Neural cell (in vitro differentiated cells): ENCODE data around the gene NLRP6. TPM values are rescaled to one million over a fixed set of nuclear protein-coding genes. Genes with fewer than 3 reads are reported as not detected.
"Not testable (repeated sequence)": the region's sequence is repeated elsewhere in the genome, so short reads cannot be mapped to it uniquely, and the experiment has no call there.

Experiments
- H2AFZ ChIP-seq: fragments of 200-600, 300-800 bp; sonication (generic), shearing (Covaris generic); 2 replicates; pipeline ENCODE4 v1.6.0; 2014; ENCODE audit warnings: low read depth, mild to moderate bottlenecking, antibody characterized with exemption, low read length, moderate library complexity
- H3F3A ChIP-seq: fragments of 200-600 bp; shearing (Covaris generic); 2 replicates; pipeline ENCODE4 v1.6.1; 2016; ENCODE audit warnings: mild to moderate bottlenecking, moderate library complexity, mixed read lengths, antibody characterized with exemption, low read length; ENCODE audit not compliant: insufficient read depth, poor library complexity, severe bottlenecking
- H3K27ac ChIP-seq: fragments of 200-600, 300-800 bp; sonication (generic), shearing (Covaris generic); 2 replicates; pipeline ENCODE4 v1.5.1; 2014; ENCODE audit warnings: mild to moderate bottlenecking, low read length, moderate library complexity
- H3K27me3 ChIP-seq: fragments of 300-800, 200-600 bp; sonication (generic), shearing (Covaris generic); 2 replicates; pipeline ENCODE4 v1.6.0; 2014; ENCODE audit warnings: mild to moderate bottlenecking, low read depth, low read length, moderate library complexity; ENCODE audit not compliant: insufficient read depth
- H3K36me3 ChIP-seq: fragments of 300-800, 200-600 bp; sonication (generic), shearing (Covaris generic); 2 replicates; pipeline ENCODE4 v1.5.1; 2014; ENCODE audit warnings: mild to moderate bottlenecking, antibody characterized with exemption, low read length, moderate library complexity; ENCODE audit not compliant: insufficient read depth
- H3K4me2 ChIP-seq: fragments of 300-800, 200-600 bp; sonication (generic), shearing (Covaris generic); 2 replicates; pipeline ENCODE4 v1.6.0; 2014; ENCODE audit warnings: mild to moderate bottlenecking, low read length
- H3K4me3 ChIP-seq: fragments of 300-800, 200-600 bp; sonication (generic), shearing (Covaris generic); 2 replicates; pipeline ENCODE4 v1.5.1; 2014; ENCODE audit warnings: mild to moderate bottlenecking, low read length, moderate library complexity
- H3K79me2 ChIP-seq: fragments of 200-600 bp; shearing (Covaris generic); replicated peaks from 2 replicates; pipeline ENCODE4 v1.6.0; 2014; ENCODE audit warnings: mild to moderate bottlenecking, low read length, moderate library complexity; ENCODE audit not compliant: insufficient read depth
- H3K9ac ChIP-seq: fragments of 300-800, 200-600 bp; sonication (generic), shearing (Covaris generic); 2 replicates; pipeline ENCODE4 v1.6.1; 2016; ENCODE audit warnings: mild to moderate bottlenecking, low read length, mixed read lengths
- H3K9me2 ChIP-seq: fragments of 200-600 bp; shearing (Covaris generic); 2 replicates; pipeline ENCODE4 v1.6.1; 2016; ENCODE audit warnings: mild to moderate bottlenecking, low read length, mixed read lengths; ENCODE audit not compliant: insufficient read depth
- H3K9me3 ChIP-seq: fragments of 200-600, 300-800 bp; sonication (generic), shearing (Covaris generic); 2 replicates; pipeline ENCODE4 v1.6.1; 2016; ENCODE audit warnings: mild to moderate bottlenecking, mixed run types, low read length, moderate library complexity, mixed read lengths
- H4K20me1 ChIP-seq: fragments of 200-600 bp; shearing (Covaris generic); 2 replicates; pipeline ENCODE4 v1.6.1; 2016; ENCODE audit warnings: mild to moderate bottlenecking, mixed run types; ENCODE audit not compliant: insufficient read depth
- EP300 ChIP-seq: fragments of 450-650 bp; conservative IDR thresholded peaks from 2 replicates; pipeline ENCODE4 v1.6.1; 2014; ENCODE audit warnings: antibody characterized with exemption, mild to moderate bottlenecking, moderate library complexity; ENCODE audit not compliant: poor library complexity, severe bottlenecking
- EZH2 ChIP-seq: fragments of 200-600, 300-800 bp; shearing (Covaris generic), sonication (generic); IDR thresholded peaks from 2 replicates; pipeline ENCODE4 v1.6.1; 2014; ENCODE audit warnings: antibody characterized with exemption, low read length, borderline replicate concordance, mild to moderate bottlenecking; ENCODE audit not compliant: insufficient read depth, poor library complexity, severe bottlenecking
- MXI1 ChIP-seq: fragments of 450-650 bp; conservative IDR thresholded peaks from 2 replicates; pipeline ENCODE4 v1.6.1; 2014; ENCODE audit warnings: antibody characterized with exemption, mild to moderate bottlenecking; ENCODE audit not compliant: poor library complexity, severe bottlenecking
- POLR2AphosphoS5 ChIP-seq: IDR thresholded peaks from 2 replicates; pipeline ENCODE4 v1.6.1; 2012
- RAD21 ChIP-seq: fragments of 450-650 bp; conservative IDR thresholded peaks from 2 replicates; pipeline ENCODE4 v1.6.1; 2014; ENCODE audit warnings: antibody characterized with exemption, mild to moderate bottlenecking, moderate library complexity
- SMC3 ChIP-seq: fragments of 450-650 bp; conservative IDR thresholded peaks from 2 replicates; pipeline ENCODE4 v1.6.1; 2014; ENCODE audit warnings: antibody characterized with exemption, mild to moderate bottlenecking, moderate library complexity; ENCODE audit not compliant: poor library complexity
- TAF1 ChIP-seq: IDR thresholded peaks from 2 replicates; pipeline ENCODE4 v1.6.1; 2012; ENCODE audit warnings: low read depth
- polyA plus RNA-seq: library from polyadenylated mRNA; depleted of rRNA; stranded (reverse); fragments of >200 nt; gene quantifications from 2 replicates; pipeline ENCODE4 v1.2.3, GENCODE V29; 2014
- TF ChIP-seq, protein P1 (sequence below): IDR thresholded peaks from 2 replicates; pipeline ENCODE4 v1.6.1; 2012; ENCODE audit warnings: borderline replicate concordance
- TF ChIP-seq, protein P2 (sequence below): fragments of 450-650 bp; IDR thresholded peaks from 2 replicates; pipeline ENCODE4 v1.5.1; 2014; ENCODE audit warnings: antibody characterized with exemption, mild to moderate bottlenecking, moderate library complexity; ENCODE audit not compliant: poor library complexity, severe bottlenecking

Gene NLRP6
- polyA plus RNA-seq, 1 donor from 2014 or later: not detected

DNA sequence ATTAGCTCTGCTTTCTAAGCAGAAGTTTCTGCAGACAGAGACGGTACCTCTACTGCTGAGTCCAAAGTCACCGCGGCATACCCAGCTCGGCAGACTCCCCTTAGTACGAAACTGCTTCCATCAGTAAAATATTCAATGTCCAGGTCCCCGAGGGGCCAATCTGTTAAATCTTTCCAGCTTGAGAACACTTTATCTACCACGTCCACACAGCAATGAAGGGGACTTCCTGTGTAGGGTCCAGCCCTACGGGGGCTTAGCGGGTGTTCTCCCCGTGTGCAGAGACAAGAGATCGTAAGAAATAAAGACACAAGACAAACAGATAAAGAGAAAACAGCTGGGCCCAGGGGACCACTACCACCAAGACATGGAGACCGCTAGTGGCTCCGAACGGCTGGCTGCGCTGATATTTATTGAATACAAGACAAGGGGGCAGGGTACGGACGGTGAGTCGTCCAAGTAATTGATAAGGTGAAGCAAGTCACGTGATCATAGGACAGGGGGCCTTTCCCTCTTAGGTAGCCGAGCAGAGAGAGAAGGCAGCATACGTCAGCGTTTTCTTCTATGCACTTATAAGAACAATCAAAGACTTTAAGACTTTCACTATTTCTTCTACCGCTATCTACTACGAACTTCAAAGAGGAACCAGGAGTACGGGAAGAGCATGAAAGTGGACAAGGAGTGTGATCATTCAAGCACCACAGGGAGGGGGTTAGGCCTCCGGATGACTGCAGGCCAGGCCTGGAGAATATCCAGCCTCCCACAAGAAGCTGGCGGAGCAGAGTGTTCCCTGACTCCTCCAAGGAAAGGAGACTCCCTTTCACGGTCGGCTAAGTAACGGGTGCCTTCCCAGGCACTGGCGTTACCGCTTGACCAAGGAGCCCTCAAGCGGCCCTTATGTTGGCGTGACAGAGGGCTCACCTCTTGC is 46.6 kb downstream of the NLRP6 start:
- not testable (repeated sequence) for H3K27me3 ChIP-seq, H3K36me3 ChIP-seq, H3K79me2 ChIP-seq, H3K27ac ChIP-seq, H3K4me3 ChIP-seq, H3K9ac ChIP-seq, H2AFZ ChIP-seq, H4K20me1 ChIP-seq, H3K9me2 ChIP-seq, H3F3A ChIP-seq, H3K4me2 ChIP-seq, H3K9me3 ChIP-seq

DNA sequence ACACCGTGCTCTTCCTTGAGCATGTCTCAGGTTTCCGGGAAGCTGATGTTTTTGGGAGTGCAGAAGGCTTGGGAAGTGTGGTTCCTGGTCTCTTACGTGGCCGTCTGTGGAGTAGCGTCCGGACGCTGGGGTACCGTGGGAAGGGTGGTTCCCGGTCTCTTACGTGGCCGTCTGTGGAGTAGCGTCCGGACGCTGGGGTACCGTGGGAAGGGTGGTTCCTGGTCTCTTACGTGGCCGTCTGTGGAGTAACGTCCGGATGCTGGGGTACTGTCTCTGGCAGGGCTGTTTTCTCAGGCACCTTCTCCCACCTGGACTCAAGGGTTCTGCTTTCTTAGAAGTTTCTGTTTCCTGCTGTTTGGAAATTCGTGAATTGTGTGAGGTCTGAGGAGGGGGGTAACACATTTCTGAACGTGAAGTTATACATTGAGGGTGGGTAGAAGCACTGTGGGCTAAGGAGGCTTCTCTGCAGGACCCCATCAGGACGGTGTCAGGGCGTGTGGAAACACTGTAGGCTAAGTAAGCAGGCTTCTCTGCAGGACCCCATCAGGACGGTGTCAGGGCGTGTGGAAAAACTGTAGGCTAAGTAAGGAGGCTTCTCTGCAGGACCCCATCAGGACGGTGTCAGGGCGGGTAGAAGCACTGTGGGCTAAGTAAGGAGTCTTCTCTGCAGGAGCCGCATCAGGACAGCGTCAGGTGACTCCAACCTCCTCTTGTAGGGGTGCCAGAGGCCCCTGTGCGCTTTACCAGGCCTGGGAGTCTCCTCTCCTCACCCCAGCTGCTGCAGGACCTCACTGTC is 47.8 kb downstream of the NLRP6 start:
- no peaks in the 10 kb centered on the region for H3K36me3 ChIP-seq
- H3K9me3 ChIP-seq: no peaks in the 10 kb centered on the region
- H3K9ac ChIP-seq: peak overlapping the region; percentile 20
- H2AFZ ChIP-seq: no peak overlapping the region
- no peaks in the 10 kb centered on the region for H3K27me3 ChIP-seq
- no peak overlapping the region for H3K4me3 ChIP-seq
- H3F3A ChIP-seq: no peaks in the 10 kb centered on the region
- H3K27ac ChIP-seq: no peak overlapping the region
- no peaks in the 10 kb centered on the region for H3K79me2 ChIP-seq
- no peaks in the 10 kb centered on the region for H4K20me1 ChIP-seq
- H3K4me2 ChIP-seq: no peak overlapping the region
- no peak for TF ChIP-seq TAF1
- peak; percentile 29 for TF ChIP-seq EP300
- TF ChIP-seq POLR2AphosphoS5: peak; percentile 96
- no peaks in the 10 kb centered on the region for H3K9me2 ChIP-seq

DNA sequence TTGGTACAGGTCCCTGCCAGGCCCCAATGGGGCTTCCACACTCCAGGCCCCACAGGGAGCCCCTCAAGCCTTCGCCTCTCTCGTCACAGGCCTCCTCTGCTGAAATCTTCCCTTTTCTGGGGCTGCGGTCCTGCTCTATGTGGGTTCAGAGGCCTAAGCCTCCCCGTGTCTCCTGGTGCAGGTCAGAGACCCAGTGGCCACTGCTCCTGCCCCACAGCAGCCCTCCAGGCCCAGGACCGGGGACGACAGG is 48.3 kb downstream of the NLRP6 start:
- Histone ChIP-seq H4K20me1 (no peaks in the 10 kb centered on the region), H3F3A (no peaks in the 10 kb centered on the region), H2AFZ (no peak overlapping the region), H3K9me3 (no peaks in the 10 kb centered on the region), H3K79me2 (no peaks in the 10 kb centered on the region), H3K4me2 (no peak overlapping the region), H3K9me2 (no peaks in the 10 kb centered on the region), H3K4me3 (no peak overlapping the region), H3K27me3 (no peaks in the 10 kb centered on the region), H3K27ac (no peak overlapping the region), H3K36me3 (no peaks in the 10 kb centered on the region), H3K9ac (peak overlapping the region; percentile 20)
- TF ChIP-seq, protein P1, sequence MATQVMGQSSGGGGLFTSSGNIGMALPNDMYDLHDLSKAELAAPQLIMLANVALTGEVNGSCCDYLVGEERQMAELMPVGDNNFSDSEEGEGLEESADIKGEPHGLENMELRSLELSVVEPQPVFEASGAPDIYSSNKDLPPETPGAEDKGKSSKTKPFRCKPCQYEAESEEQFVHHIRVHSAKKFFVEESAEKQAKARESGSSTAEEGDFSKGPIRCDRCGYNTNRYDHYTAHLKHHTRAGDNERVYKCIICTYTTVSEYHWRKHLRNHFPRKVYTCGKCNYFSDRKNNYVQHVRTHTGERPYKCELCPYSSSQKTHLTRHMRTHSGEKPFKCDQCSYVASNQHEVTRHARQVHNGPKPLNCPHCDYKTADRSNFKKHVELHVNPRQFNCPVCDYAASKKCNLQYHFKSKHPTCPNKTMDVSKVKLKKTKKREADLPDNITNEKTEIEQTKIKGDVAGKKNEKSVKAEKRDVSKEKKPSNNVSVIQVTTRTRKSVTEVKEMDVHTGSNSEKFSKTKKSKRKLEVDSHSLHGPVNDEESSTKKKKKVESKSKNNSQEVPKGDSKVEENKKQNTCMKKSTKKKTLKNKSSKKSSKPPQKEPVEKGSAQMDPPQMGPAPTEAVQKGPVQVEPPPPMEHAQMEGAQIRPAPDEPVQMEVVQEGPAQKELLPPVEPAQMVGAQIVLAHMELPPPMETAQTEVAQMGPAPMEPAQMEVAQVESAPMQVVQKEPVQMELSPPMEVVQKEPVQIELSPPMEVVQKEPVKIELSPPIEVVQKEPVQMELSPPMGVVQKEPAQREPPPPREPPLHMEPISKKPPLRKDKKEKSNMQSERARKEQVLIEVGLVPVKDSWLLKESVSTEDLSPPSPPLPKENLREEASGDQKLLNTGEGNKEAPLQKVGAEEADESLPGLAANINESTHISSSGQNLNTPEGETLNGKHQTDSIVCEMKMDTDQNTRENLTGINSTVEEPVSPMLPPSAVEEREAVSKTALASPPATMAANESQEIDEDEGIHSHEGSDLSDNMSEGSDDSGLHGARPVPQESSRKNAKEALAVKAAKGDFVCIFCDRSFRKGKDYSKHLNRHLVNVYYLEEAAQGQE: no peak
- TF ChIP-seq EP300 (no peak), TAF1 (no peak), MXI1 (no peak), EZH2 (no peak), POLR2AphosphoS5 (no peak), SMC3 (no peak), RAD21 (no peak)
- TF ChIP-seq, protein P2, sequence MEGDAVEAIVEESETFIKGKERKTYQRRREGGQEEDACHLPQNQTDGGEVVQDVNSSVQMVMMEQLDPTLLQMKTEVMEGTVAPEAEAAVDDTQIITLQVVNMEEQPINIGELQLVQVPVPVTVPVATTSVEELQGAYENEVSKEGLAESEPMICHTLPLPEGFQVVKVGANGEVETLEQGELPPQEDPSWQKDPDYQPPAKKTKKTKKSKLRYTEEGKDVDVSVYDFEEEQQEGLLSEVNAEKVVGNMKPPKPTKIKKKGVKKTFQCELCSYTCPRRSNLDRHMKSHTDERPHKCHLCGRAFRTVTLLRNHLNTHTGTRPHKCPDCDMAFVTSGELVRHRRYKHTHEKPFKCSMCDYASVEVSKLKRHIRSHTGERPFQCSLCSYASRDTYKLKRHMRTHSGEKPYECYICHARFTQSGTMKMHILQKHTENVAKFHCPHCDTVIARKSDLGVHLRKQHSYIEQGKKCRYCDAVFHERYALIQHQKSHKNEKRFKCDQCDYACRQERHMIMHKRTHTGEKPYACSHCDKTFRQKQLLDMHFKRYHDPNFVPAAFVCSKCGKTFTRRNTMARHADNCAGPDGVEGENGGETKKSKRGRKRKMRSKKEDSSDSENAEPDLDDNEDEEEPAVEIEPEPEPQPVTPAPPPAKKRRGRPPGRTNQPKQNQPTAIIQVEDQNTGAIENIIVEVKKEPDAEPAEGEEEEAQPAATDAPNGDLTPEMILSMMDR: no peak
